HEK293 (cell line): ENCODE data around the gene ABHD17C.

Experiments used
- CTCF ChIP-seq: fragments of 450-650 bp; formaldehyde crosslinking; IDR thresholded peaks from 2 replicates; pipeline ENCODE4 v1.5.1; 2016; ENCODE audit warnings: missing biosample characterization, missing genetic modification characterization
- SP2 ChIP-seq: fragments of 450-650 bp; formaldehyde crosslinking; IDR thresholded peaks from 2 replicates; pipeline ENCODE4 v1.5.1; 2016; ENCODE audit warnings: missing biosample characterization, missing genetic modification characterization
- ZBTB49 ChIP-seq: fragments of 450-650 bp; formaldehyde crosslinking; IDR thresholded peaks from 2 replicates; pipeline ENCODE4 v1.5.1; 2016; ENCODE audit warnings: missing biosample characterization, missing genetic modification characterization, low read depth
- ZFP3 ChIP-seq: fragments of 450-650 bp; formaldehyde crosslinking; IDR thresholded peaks from 2 replicates; pipeline ENCODE4 v1.5.1; 2016; ENCODE audit warnings: low read depth, missing biosample characterization, missing genetic modification characterization
- ZNF274 ChIP-seq, 2 experiments: fragments of 200-500 bp in 1 of 2; fragments of 450-650 bp in 1 of 2; sonication (Bioruptor generic) in 1 of 2; formaldehyde crosslinking in 1 of 2; IDR thresholded peaks; 2 replicates each; pipeline versions ENCODE4 v1.5.1 to v1.6.1; 2014 to 2016; ENCODE audit warnings: borderline replicate concordance in 1 of 2, inconsistent platforms in 1 of 2, low read length in 1 of 2, missing biosample characterization in 1 of 2, missing genetic modification characterization in 1 of 2
- ZNF302 ChIP-seq: fragments of 450-650 bp; formaldehyde crosslinking; IDR thresholded peaks from 2 replicates; pipeline ENCODE4 v1.5.1; 2016; ENCODE audit warnings: missing biosample characterization, missing genetic modification characterization, low read depth
- ZNF48 ChIP-seq: fragments of 450-650 bp; formaldehyde crosslinking; IDR thresholded peaks from 2 replicates; pipeline ENCODE4 v1.5.1; 2016; ENCODE audit warnings: missing biosample characterization, missing genetic modification characterization
- ZNF518A ChIP-seq: fragments of 450-650 bp; formaldehyde crosslinking; conservative IDR thresholded peaks from 2 replicates; pipeline ENCODE4 v1.5.1; 2016; ENCODE audit warnings: low read depth, missing biosample characterization, missing genetic modification characterization
- TF ChIP-seq, protein P1 (sequence below): IDR thresholded peaks from 2 replicates; pipeline ENCODE4 v1.6.1; 2011; ENCODE audit warnings: mild to moderate bottlenecking, low read depth, low read length, borderline replicate concordance

- no peak for TF ChIP-seq CTCF
- TF ChIP-seq ZBTB49 (tag by site-specific recombination): no peak
- TF ChIP-seq SP2 (tag by site-specific recombination): no peak
- no peak for TF ChIP-seq ZFP3 (tag by site-specific recombination)
- no peak for TF ChIP-seq ZNF274 (IDR thresholded peaks at IDR 0.05; ENCODE audit: low read length)
- no peak for TF ChIP-seq ZNF274 (tag by site-specific recombination; IDR thresholded peaks at IDR 0.05; ENCODE audit: borderline replicate concordance)
- no peak for TF ChIP-seq ZNF48
- no peak for TF ChIP-seq ZNF518A (tag by site-specific recombination)
- TF ChIP-seq ZNF302 (tag by site-specific recombination): no peak
- TF ChIP-seq, protein P1, sequence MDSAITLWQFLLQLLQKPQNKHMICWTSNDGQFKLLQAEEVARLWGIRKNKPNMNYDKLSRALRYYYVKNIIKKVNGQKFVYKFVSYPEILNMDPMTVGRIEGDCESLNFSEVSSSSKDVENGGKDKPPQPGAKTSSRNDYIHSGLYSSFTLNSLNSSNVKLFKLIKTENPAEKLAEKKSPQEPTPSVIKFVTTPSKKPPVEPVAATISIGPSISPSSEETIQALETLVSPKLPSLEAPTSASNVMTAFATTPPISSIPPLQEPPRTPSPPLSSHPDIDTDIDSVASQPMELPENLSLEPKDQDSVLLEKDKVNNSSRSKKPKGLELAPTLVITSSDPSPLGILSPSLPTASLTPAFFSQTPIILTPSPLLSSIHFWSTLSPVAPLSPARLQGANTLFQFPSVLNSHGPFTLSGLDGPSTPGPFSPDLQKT: no peak
These were observed 50.8 kb downstream of the ABHD17C start for GRCh38 chr15:80745888-80746287.
